CD4-positive, alpha-beta memory T cell (primary cell): Measurements from ENCODE around the gene PARP8. TPM values are rescaled to one million over a fixed set of nuclear protein-coding genes. Genes with fewer than 3 reads are reported as not detected.
A peak's percentile ranks its signal among the peaks of the same experiment; 100 is the strongest.

Experiments used
- CTCF ChIA-PET: fragments of 350-600 bp; sonication (Branson Sonifier 250); formaldehyde crosslinking; loops from one replicate; lab custom pipeline; 2021; ENCODE audit warnings: inconsistent platforms; ENCODE audit not compliant: partially characterized antibody; lab: Charles Lee
- POLR2A ChIA-PET: fragments of 350-600 bp; sonication (Branson Sonifier 250); formaldehyde crosslinking; loops from one replicate; lab custom pipeline; 2021; ENCODE audit not compliant: partially characterized antibody; lab: Charles Lee
- DNase-seq, 5 donors: peaks; one replicate each; pipeline versions ENCODE4 v3.0.0 to v3.0.0-alpha.2; 2020 to 2022; ENCODE audit warnings: mixed read lengths in 1 of 5
- H3K27ac ChIP-seq: one replicate; pipeline ENCODE4 v1.7.0; 2013; ENCODE audit warnings: low read depth, low read length
- H3K27me3 ChIP-seq: 2 replicates; pipeline ENCODE4 v1.7.0; 2013; ENCODE audit warnings: mild to moderate bottlenecking, low read length, moderate library complexity; ENCODE audit not compliant: insufficient read depth
- H3K36me3 ChIP-seq: 2 replicates; pipeline ENCODE4 v1.7.0; 2013; ENCODE audit warnings: mild to moderate bottlenecking, low read length, moderate library complexity; ENCODE audit not compliant: insufficient read depth
- H3K4me1 ChIP-seq: 2 replicates; pipeline ENCODE4 v1.7.0; 2013; ENCODE audit warnings: mild to moderate bottlenecking, low read length, moderate library complexity; ENCODE audit not compliant: insufficient read depth
- H3K4me3 ChIP-seq, 2 donors: one replicate each; pipeline ENCODE4 v1.7.0; 2013; ENCODE audit warnings: low read length in 2 of 2, mild to moderate bottlenecking in 1 of 2
- H3K9me3 ChIP-seq, 2 donors: one replicate each; pipeline ENCODE4 v1.7.0; 2013; ENCODE audit warnings: low read length in 2 of 2, control low read depth in 1 of 2; ENCODE audit not compliant: control insufficient read depth in 1 of 2
- H3K27ac Mint-ChIP-seq, 7 donors: one replicate each; pipeline ENCODE4 v1.8.0; 2020 to 2021; ENCODE audit warnings: mixed read lengths in 7 of 7, mild to moderate bottlenecking in 6 of 7, inconsistent platforms in 3 of 7, moderate library complexity in 3 of 7
- H3K27me3 Mint-ChIP-seq, 2 donors: one replicate each; pipeline ENCODE4 v1.8.0; 2020 to 2021; ENCODE audit warnings: mixed read lengths in 2 of 2
- H3K36me3 Mint-ChIP-seq, 2 donors: one replicate each; pipeline ENCODE4 v1.8.0; 2020 to 2021; ENCODE audit warnings: mixed read lengths in 2 of 2, inconsistent platforms in 1 of 2, mild to moderate bottlenecking in 1 of 2
- H3K4me1 Mint-ChIP-seq, 4 donors: one replicate each; pipeline ENCODE4 v1.8.0; 2020 to 2021; ENCODE audit warnings: mixed read lengths in 4 of 4, mild to moderate bottlenecking in 1 of 4
- H3K4me3 Mint-ChIP-seq, 8 donors: one replicate each; pipeline ENCODE4 v1.8.0; 2020 to 2021; ENCODE audit warnings: mixed read lengths in 8 of 8, mild to moderate bottlenecking in 7 of 8, moderate library complexity in 6 of 8, inconsistent platforms in 3 of 8
- H3K9me3 Mint-ChIP-seq, 8 donors: one replicate each; pipeline ENCODE4 v1.8.0; 2020 to 2021; ENCODE audit warnings: mixed read lengths in 8 of 8, mild to moderate bottlenecking in 5 of 8, inconsistent platforms in 3 of 8, moderate library complexity in 1 of 8
- intact Hi-C: fragments of 100-400 bp; cut with micrococcal nuclease; formaldehyde crosslinking; loops from one replicate; pipeline ENCODE4 v1.15.1; 2023
- polyA plus RNA-seq, 2 donors: library from polyadenylated mRNA; unstranded; fragments of 300-500 nt; fragmentation: Illumina TruSeq; gene quantifications; one replicate each; pipeline ENCODE4 v1.2.3, GENCODE V29; 2021
- total RNA-seq, 2 experiments: library from RNA; stranded (reverse); gene quantifications; one replicate each; pipeline ENCODE4 v1.2.3, GENCODE V29; 2021

PARP8 gene
- total and polyA plus RNA-seq, 4 experiments from 2014 or later: 89.5 to 184 (median 136) TPM

DNA sequence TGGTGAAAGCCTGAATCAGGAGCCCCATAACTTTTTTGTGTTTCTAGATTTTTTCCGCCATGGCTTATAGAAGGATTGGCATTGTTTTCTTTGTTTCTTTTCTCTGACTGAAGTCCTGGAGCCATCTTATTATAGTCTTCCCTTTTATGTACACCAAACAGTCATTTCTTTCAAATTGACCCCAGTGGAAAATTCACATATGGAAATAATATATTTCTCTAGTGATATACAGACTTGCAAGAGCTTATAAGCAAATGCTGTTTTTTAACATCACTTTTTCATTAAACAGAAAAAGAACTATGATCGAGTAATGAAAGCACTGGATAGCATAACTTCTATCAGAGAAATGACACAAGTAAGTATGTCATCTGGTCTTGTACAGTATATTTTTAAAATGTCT lies 155.6 kb downstream of the PARP8 start:
- H3K27ac Mint-ChIP-seq: peak overlapping the region in 1 of 7 donors; percentile 19
- POLR2A ChIA-PET: no interaction called here

GRCh38 chr5:50822761-50823160 lies 156.3 kb downstream of the PARP8 start:
- H3K4me3 Mint-ChIP-seq: no peak overlapping the region
- H3K27ac Mint-ChIP-seq: no peak overlapping the region
- intact Hi-C loops: no loop called here
- H3K4me1 Mint-ChIP-seq: peaks cover 4 to 24% (median 10%) of the 10 kb centered on the region in 4 donors
- Histone ChIP-seq H3K27ac (no peak overlapping the region), H3K4me1 (no peaks in the 10 kb centered on the region), H3K27me3 (no peaks in the 10 kb centered on the region), H3K9me3 (no peaks in the 10 kb centered on the region), H3K36me3 (peaks cover 46% of the 10 kb centered on the region), H3K4me3 (no peak overlapping the region)
- POLR2A ChIA-PET: no interaction called here
- no peaks in the 10 kb centered on the region for H3K9me3 Mint-ChIP-seq
- H3K36me3 Mint-ChIP-seq: peaks cover 68 to 82% of the 10 kb centered on the region in 2 donors
- no peaks in the 10 kb centered on the region for H3K27me3 Mint-ChIP-seq
- CTCF ChIA-PET: no interaction called here
- DNase-seq: no peak

More for the DNA sequence above, 155.6 kb downstream of the PARP8 start:
- intact Hi-C loops: no loop called here
- H3K4me1 Mint-ChIP-seq: peaks cover 6 to 24% (median 10%) of the 10 kb centered on the region in 4 donors
- H3K9me3 Mint-ChIP-seq: no peaks in the 10 kb centered on the region
- CTCF ChIA-PET: no interaction called here
- no peak overlapping the region for H3K4me3 ChIP-seq
- no peaks in the 10 kb centered on the region for H3K27me3 ChIP-seq
- peaks cover 66 to 84% of the 10 kb centered on the region in 2 donors for H3K36me3 Mint-ChIP-seq
- no peaks in the 10 kb centered on the region for H3K4me1 ChIP-seq
- no peak overlapping the region for H3K27ac ChIP-seq
- H3K9me3 ChIP-seq: no peaks in the 10 kb centered on the region
- H3K4me3 Mint-ChIP-seq: no peak overlapping the region
- DNase-seq: no peak
- H3K27me3 Mint-ChIP-seq: no peaks in the 10 kb centered on the region
- H3K36me3 ChIP-seq: peaks cover 44% of the 10 kb centered on the region

DNA sequence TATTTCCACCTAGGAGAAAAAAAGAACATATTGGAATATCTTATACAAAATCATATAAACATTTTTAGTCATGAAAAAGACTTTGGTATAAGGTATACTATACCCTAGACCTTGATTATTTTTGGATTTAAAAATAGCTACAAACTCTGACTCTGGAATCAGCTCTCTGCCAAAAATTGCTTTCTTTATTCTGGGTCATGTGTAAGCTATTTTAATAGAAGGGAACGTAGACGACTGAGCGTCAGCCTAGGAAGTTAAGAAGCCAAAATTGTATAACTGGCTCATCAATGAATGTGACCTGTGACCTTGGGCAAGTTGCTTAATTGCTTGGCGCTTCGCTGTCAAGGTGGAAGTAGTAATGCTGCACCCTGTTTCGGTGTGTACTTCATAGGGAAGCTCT lies 157.1 kb downstream of the PARP8 start:
- peaks cover 51% of the 10 kb centered on the region for H3K36me3 ChIP-seq
- CTCF ChIA-PET: no interaction called here
- H3K27ac ChIP-seq: no peak overlapping the region
- Mint-ChIP-seq H3K4me1 (peaks cover 0 to 24% (median 10%) of the 10 kb centered on the region in 4 donors), H3K4me3 (no peak overlapping the region), H3K27ac (no peak overlapping the region), H3K9me3 (no peaks in the 10 kb centered on the region), H3K27me3 (no peaks in the 10 kb centered on the region), H3K36me3 (peaks cover 73 to 85% of the 10 kb centered on the region in 2 donors)
- no peak for DNase-seq
- intact Hi-C loops: no loop called here
- H3K4me3 ChIP-seq: no peak overlapping the region
- no peaks in the 10 kb centered on the region for H3K27me3 ChIP-seq
- POLR2A ChIA-PET: no interaction called here
- H3K9me3 ChIP-seq: no peaks in the 10 kb centered on the region
- no peaks in the 10 kb centered on the region for H3K4me1 ChIP-seq

DNA sequence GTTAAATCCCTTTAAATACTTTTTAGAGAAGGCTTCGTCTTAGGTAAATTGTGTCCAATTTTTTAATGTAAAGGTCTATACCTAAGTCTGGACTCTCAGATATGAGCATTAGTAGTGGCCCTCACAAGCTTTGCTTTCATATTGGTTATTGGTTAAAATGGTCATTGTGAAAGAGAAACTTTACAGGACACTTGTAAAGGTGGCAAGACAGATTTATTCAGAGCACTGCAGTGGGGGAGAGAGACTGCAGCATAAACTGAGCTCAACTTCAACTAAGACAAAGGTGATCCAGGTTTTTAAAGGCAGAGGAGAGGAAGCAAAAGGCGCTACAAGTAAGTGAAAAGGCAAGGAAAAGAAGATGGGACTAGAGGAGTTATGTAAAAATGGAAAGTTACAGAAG lies 157.7 kb downstream of the PARP8 start:
- peaks cover 0 to 24% (median 10%) of the 10 kb centered on the region in 4 donors for H3K4me1 Mint-ChIP-seq
- no peaks in the 10 kb centered on the region for H3K27me3 Mint-ChIP-seq
- no peaks in the 10 kb centered on the region for H3K9me3 Mint-ChIP-seq
- CTCF ChIA-PET: no interaction called here
- H3K36me3 ChIP-seq: peaks cover 54% of the 10 kb centered on the region
- H3K27ac ChIP-seq: no peak overlapping the region
- H3K27me3 ChIP-seq: no peaks in the 10 kb centered on the region
- intact Hi-C loops: no loop called here
- H3K4me3 ChIP-seq: no peak overlapping the region
- peaks cover 79 to 86% of the 10 kb centered on the region in 2 donors for H3K36me3 Mint-ChIP-seq
- peak overlapping the region in 4 of 7 donors; percentile 2 to 34 (median 12) for H3K27ac Mint-ChIP-seq
- POLR2A ChIA-PET: no interaction called here
- DNase-seq: no peak
- no peak overlapping the region for H3K4me3 Mint-ChIP-seq
- no peaks in the 10 kb centered on the region for H3K9me3 ChIP-seq
- no peaks in the 10 kb centered on the region for H3K4me1 ChIP-seq

GRCh38 chr5:50827516-50828247 lies 161.2 kb downstream of the PARP8 start:
- intact Hi-C loops: no loop called here
- no peak for DNase-seq
- POLR2A ChIA-PET: no interaction called here
- H3K36me3 ChIP-seq: peaks cover 54% of the 10 kb centered on the region
- no peaks in the 10 kb centered on the region for H3K4me1 ChIP-seq
- peaks cover 69 to 79% of the 10 kb centered on the region in 2 donors for H3K36me3 Mint-ChIP-seq
- CTCF ChIA-PET: no interaction called here
- H3K9me3 ChIP-seq: no peaks in the 10 kb centered on the region
- H3K4me3 ChIP-seq: no peak overlapping the region
- H3K9me3 Mint-ChIP-seq: no peaks in the 10 kb centered on the region
- peak overlapping the region in 4 of 7 donors; percentile 12 to 46 (median 32) for H3K27ac Mint-ChIP-seq
- no peak overlapping the region for H3K27ac ChIP-seq
- no peak overlapping the region for H3K4me3 Mint-ChIP-seq
- peaks cover 0 to 6% (median 6%) of the 10 kb centered on the region in 4 donors for H3K4me1 Mint-ChIP-seq
- no peaks in the 10 kb centered on the region for H3K27me3 Mint-ChIP-seq
- H3K27me3 ChIP-seq: no peaks in the 10 kb centered on the region

GRCh38 chr5:50829023-50829422 lies 162.6 kb downstream of the PARP8 start:
- H3K9me3 Mint-ChIP-seq: no peaks in the 10 kb centered on the region
- no peak overlapping the region for H3K4me3 ChIP-seq
- H3K27me3 ChIP-seq: no peaks in the 10 kb centered on the region
- H3K36me3 Mint-ChIP-seq: peaks cover 63 to 74% of the 10 kb centered on the region in 2 donors
- no peak overlapping the region for H3K27ac ChIP-seq
- intact Hi-C loops: no loop called here
- peaks cover 61% of the 10 kb centered on the region for H3K36me3 ChIP-seq
- H3K27ac Mint-ChIP-seq: peak overlapping the region in 1 of 7 donors; percentile 53
- no peak for DNase-seq
- ChIA-PET POLR2A (no interaction called here), CTCF (no interaction called here)
- no peak overlapping the region for H3K4me3 Mint-ChIP-seq
- H3K4me1 ChIP-seq: no peaks in the 10 kb centered on the region
- H3K9me3 ChIP-seq: no peaks in the 10 kb centered on the region
- H3K27me3 Mint-ChIP-seq: no peaks in the 10 kb centered on the region
- peaks cover 0 to 7% (median 5%) of the 10 kb centered on the region in 4 donors for H3K4me1 Mint-ChIP-seq

- Mint-ChIP-seq H3K4me3 (no peak overlapping the region), H3K36me3 (peaks cover 72 to 77% of the 10 kb centered on the region in 2 donors), H3K27ac (peak overlapping the region in 1 of 7 donors; percentile 8), H3K4me1 (peaks cover 0 to 3% (median 1%) of the 10 kb centered on the region in 4 donors), H3K27me3 (no peaks in the 10 kb centered on the region), H3K9me3 (no peaks in the 10 kb centered on the region)
- Histone ChIP-seq H3K36me3 (peaks cover 62% of the 10 kb centered on the region), H3K4me1 (no peaks in the 10 kb centered on the region), H3K4me3 (no peak overlapping the region), H3K9me3 (no peaks in the 10 kb centered on the region), H3K27ac (no peak overlapping the region), H3K27me3 (no peaks in the 10 kb centered on the region)
- no peak for DNase-seq
- POLR2A ChIA-PET: no interaction called here
- CTCF ChIA-PET: no interaction called here
- intact Hi-C loops: no loop called here
These were observed 166.3 kb downstream of the PARP8 start for GRCh38 chr5:50832657-50833284.
